Measurements from ENCODE around the gene IL1R2. TPM values are rescaled to one million over a fixed set of nuclear protein-coding genes. Genes with fewer than 3 reads are reported as not detected.

IL1R2 gene
- total and polyA plus RNA-seq, 9 of the 15 experiments (the other 6 are each of a cell fraction or from before 2014, with no cell fraction given) = 0.13 TPM; not detected in 8

GRCh38 chr2:101951296-101951695 is 40.5 kb upstream of the IL1R2 start:
- no peaks in the 10 kb centered on the region for H3K9me3 ChIP-seq (replicated peaks; ENCODE audit: control insufficient read depth, insufficient read depth, low read depth, low read length)
- H3K36me3 ChIP-seq (ENCODE audit: control insufficient read depth, insufficient read depth, low read length) = no peaks in the 10 kb centered on the region
- H2AFZ ChIP-seq (ENCODE audit: low read depth, low read length) = no peak overlapping the region
- DNase-seq (ENCODE audit: extremely low read depth in 1 of 4, low spot score in 3 of 4) (no peak), FAIRE-seq (no peak), ATAC-seq (no peak)
- TF ChIP-seq ZNF3 (CRISPR knock-in tag; IDR thresholded peaks at IDR 0.05) (no peak), POLR2A (conservative IDR thresholded peaks at IDR 0.05) (no peak), ZNF121 (CRISPR knock-in tag; conservative IDR thresholded peaks at IDR 0.05) (no peak), ZBTB8A (IDR thresholded peaks at IDR 0.05; ENCODE audit: partially characterized antibody) (no peak), MAZ (CRISPR knock-in tag; conservative IDR thresholded peaks at IDR 0.05 in 1 of 2, IDR thresholded peaks at IDR 0.05 in 1 of 2) (no peak), CHCHD3 (CRISPR knock-in tag; IDR thresholded peaks at IDR 0.05) (no peak), ASH1L (IDR thresholded peaks at IDR 0.05; ENCODE audit: borderline replicate concordance, low read depth, partially characterized antibody) (no peak), ZNF668 (CRISPR knock-in tag; IDR thresholded peaks at IDR 0.05) (no peak), NR4A1 (CRISPR knock-in tag; IDR thresholded peaks at IDR 0.05) (no peak), NR4A1 (tag; IDR thresholded peaks at IDR 0.05) (no peak), NFRKB (IDR thresholded peaks at IDR 0.05; ENCODE audit: low read depth) (no peak), MAFG (tag; conservative IDR thresholded peaks at IDR 0.05) (no peak), ELK3 (CRISPR knock-in tag; IDR thresholded peaks at IDR 0.05) (no peak), CCAR2 (IDR thresholded peaks at IDR 0.05; ENCODE audit: low read depth, low read length) (no peak), STAG1 (CRISPR knock-in tag; IDR thresholded peaks at IDR 0.05; ENCODE audit: borderline replicate concordance) (no peak), ZNF551 (CRISPR knock-in tag; IDR thresholded peaks at IDR 0.05) (no peak), ATF1 (CRISPR knock-in tag; IDR thresholded peaks at IDR 0.05) (no peak), ATF1 (tag; IDR thresholded peaks at IDR 0.05) (no peak)
- H3K4me2 ChIP-seq (ENCODE audit: insufficient read depth, low read length) = no peak overlapping the region
- H3K27ac ChIP-seq (ENCODE audit: extremely low read depth, low read depth, low read length) = no peak overlapping the region
- CTCF ChIA-PET (ENCODE audit: low intra/inter-chr PET ratio) = interaction anchor here (0.6 kb wide), 1 partner anchor 482 kb away, joined by 3 read pairs; no protein-coding TSS in a partner anchor
- no peaks in the 10 kb centered on the region for H3K79me2 ChIP-seq (ENCODE audit: control insufficient read depth, insufficient read depth, low read length)
- H3K9ac ChIP-seq (ENCODE audit: insufficient read depth in 1 of 2, low read depth in 2 of 2, low read length in 2 of 2) = no peak overlapping the region
- 0% methylated on average over 1 of the region's 1 CpG for WGBS (ENCODE audit: insufficient coverage, low coverage, missing lambda C conversion rate)
- POLR2A ChIA-PET = no interaction called here
- H4K20me1 ChIP-seq (replicated peaks; ENCODE audit: control insufficient read depth, insufficient read depth, low read length) = no peaks in the 10 kb centered on the region
- BruUV-seq (replicated peaks) = no TSS peak
- H3K9me1 ChIP-seq (ENCODE audit: control insufficient read depth, insufficient read depth, low read length) = no peaks in the 10 kb centered on the region
- intact Hi-C loops (cut with micrococcal nuclease) = no loop called here
- peaks cover 0 to 5% of the 10 kb centered on the region in 2 experiments; a peak in 2 of 5 replicates for H3K27me3 ChIP-seq (ENCODE audit: control insufficient read depth in 2 of 2, insufficient read depth in 2 of 2, low read length in 2 of 2)
- no peak overlapping the region for H3K4me3 ChIP-seq
- in situ Hi-C loops (cut with MboI) = no loop called here
- no peaks in the 10 kb centered on the region for H3K4me1 ChIP-seq (replicated peaks in 1 of 2; ENCODE audit: control insufficient read depth in 2 of 2, insufficient read depth in 2 of 2, low read length in 2 of 2)

Measured in K562 (cell line).